Activated CD4-positive, CD25-positive, alpha-beta regulatory T cell treated with anti-CD3 and anti-CD28 coated beads, Interleukin-2, amount 50 U/mL, for 24 hours (primary cell): ENCODE results near the gene VLDLR.

Experiments
- ATAC-seq, 2 donors: fragments of 150-1000 bp; cut with Tn5 transposase; one replicate each; pipeline ENCODE4 v1.10.0; 2021; ENCODE audit warnings: mild to moderate bottlenecking in 1 of 2, moderate library complexity in 1 of 2

VLDLR gene

DNA sequence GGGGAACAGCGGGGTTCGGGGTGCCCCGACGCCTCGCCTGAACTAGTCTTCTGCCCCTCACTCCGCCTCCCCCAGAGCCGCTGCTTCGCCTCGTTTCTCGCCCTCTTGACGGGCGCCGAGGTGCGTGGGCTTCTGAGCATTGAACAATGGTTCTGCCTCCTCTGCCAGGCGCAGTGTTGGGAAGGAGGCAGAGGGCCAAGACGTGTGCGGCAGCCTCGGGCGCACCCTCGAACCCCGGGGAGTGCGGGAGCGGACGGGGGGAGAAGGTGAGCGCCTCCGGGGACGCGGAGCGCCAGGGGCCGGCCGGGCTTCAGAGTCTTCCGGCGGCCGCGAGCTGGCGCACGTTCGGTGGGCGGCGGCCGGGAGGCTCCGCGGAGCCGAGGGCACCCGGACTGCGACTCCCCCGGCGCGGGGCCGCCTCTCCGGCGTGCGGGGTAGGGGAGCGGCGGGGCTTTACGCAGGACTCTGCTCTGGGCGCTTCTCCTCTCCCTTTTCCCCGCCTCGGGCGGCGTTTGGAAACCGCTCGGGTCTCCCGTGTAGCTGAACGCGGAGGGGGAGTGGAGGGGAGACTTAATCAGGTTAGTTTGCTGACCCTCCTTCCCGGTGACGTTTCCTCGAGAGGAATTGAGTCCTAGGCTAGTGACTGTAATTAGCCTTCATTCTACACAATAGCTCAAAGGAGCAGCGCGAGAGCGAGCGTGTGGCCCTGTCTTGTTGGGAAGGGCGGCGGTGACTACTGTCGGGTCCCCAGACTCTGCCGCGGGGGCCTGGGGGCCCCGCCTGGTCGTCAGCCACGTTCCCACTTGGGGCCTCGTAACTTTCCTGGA lies 1.1 kb downstream of the VLDLR start:
- ATAC-seq = peak; percentile 3 to 14

DNA sequence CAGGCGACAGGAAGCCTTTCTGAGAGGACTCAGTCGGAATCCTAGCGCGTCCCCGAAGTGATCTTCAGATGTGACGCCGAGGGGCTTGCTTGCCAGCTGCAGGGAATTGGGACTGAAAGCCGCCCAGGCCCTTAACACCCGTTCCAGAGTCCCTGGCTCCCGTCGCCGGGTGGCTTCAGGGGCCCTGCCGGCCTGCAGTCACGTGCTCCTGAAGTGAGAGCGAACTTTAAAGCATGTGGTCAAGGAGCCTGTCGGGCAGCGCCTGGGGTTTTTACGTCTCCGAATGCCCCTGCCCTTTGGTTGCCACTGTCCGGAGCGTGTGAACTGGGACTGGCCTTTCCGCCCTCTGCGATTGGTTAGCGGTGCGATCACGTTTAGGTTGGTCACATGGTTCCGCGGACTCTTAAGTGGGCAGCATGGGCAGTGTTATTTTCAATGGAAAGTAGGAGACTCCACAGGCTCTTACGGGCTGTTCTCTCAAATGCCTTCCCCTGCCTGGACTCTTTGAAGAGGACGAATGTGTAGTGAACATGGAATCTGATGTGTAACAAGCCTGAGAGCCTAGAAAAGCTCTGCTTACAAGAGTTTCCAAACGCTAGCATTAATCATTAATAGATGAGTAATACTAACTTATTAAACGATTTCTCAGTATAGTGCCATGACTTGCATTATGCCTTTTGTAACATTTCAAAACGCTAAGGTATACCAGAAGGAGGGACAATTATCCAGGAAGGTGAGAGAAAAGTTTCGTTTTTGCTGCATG lies 1.9 kb downstream of the VLDLR start:
- no peak for ATAC-seq

DNA sequence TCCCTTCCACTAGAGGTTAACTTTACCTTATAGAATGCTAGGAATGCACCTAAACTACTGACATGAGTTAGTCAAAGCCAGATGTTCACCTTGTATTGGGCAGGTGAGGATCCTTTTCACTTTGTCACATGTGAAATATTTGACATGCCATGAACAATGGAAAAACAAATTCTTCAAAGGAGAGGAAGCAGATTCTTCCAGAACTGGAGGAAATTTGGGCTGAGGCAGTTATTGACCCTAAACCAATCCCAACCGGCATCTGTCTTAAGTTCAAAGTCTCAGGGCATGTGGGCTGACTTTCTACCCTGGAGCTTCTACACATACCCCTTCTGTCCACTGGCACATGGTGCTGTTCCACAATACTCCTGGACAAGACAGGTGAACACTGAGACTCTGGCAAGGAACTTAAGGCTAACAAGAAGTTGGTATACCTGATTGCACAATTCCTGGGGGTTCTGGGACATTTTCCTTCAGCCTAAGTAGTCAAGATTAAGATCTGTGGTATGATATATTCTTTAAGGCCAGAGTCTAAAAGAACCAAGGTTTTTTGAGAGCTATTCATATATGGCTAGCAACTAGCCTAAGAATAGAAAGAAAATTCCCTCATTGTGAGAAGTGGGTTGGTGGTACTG lies 2.6 kb downstream of the VLDLR start:
- ATAC-seq = no peak

DNA sequence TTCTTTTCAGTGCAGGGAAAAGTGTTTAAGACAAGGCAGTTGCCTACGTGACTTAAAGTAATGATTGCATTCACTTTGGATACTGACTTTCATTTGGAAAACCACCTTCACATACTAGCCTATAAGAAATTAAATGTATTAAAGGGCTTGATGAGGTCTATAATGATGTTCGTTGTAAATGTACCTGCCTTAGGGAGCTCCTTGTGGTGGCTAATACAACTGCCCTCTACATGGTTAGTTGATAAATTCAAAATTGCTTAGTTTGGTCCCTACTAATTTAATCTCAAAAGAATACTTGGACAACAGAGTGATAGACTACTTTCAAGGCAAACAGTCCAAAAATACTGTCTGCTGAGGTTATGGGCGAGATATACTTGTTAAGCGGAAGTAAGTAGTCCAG lies 3.8 kb downstream of the VLDLR start:
- ATAC-seq = no peak

DNA sequence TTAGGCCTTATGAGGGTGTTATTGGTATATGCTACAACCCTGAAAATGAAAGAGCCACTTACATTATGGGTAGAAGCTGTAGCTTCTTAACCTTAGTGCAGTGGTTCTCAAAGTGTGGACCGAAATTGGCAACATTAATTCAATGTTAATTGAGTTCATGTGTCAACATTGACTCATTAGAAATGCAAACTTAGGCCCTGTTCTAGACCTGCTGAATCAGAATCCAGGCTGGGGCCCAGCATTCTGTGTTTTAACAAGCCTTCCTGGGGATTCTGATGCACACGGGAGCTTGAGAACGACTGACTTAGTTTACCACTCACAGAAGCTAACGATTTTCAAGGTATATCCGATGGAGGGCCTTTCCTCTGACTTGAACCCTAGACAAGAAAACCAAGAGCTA lies 7.3 kb downstream of the VLDLR start:
- ATAC-seq = no peak

DNA sequence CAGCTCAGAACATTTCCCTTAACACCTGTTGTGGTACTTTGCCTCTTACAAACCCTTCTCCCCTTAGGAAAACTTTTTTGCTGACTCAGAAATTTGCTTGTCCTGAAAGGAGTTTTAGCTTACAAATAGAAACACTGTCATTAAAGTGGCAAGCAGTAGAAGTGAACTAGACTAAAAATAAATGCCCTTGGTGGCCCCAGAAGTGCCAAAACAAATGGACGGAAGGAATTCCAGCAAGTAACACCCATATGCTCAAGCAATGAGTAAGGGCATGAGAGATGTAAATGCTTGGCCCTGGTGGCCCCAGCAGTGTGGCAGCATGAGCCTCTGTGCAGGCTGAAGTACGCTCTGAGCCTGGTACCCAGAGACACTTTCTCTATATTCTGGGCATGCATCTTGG lies 8.6 kb downstream of the VLDLR start:
- ATAC-seq = no peak

DNA sequence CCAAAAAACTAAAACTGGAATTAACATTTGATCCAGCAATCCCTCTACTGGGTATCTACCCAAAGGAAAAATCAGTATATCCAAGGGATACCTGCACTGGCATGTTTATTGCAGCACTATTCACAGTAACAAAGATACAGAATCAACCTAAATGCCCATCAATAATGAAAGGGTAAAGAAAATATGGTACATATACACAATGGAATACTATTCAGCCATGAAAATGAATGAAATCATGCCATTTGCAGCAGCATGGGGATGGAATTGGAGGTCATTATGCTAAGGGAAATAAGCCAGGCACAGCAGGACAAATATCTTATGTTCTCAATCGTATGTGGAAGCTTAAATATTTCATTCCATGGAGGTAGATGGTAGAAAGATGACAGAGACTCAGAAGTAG lies 9.7 kb downstream of the VLDLR start:
- no peak for ATAC-seq

DNA sequence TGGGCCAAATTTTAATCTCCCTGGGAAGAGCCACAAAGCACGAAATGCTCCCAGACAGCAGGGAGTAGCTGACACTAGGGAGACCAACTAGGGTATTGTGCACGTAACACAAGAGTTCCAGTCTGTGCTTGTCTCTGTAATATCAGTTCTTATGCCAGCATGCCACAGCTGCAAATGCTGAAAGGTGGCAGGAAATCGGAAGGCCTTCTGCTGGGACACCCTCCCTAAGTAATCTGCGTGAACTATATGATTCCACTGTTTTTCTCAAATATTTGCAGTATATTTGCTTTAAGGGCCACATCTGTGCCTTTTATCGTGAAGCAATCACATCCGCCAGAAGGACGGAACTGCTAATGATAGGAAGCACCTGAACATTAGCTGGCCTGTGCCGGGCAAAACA lies 12.6 kb downstream of the VLDLR start:
- no peak for ATAC-seq

DNA sequence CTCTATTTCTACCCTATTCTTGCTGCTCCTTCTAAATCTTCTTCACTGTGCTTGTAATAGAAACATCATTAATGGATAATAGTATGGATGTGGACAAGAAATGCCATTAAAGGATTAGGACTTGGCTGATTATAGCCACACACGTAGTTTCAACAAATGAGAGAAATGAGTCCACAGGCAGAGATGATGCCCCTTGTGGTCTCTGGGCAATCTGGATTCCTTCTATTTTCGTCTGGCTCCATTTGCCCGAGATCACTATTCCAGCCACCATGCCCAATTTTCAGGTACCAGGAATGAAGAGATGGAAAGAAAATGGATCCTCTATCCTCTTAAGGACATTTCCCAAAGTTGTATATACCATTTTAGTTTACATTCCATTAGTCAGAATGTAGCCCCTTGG lies 13.2 kb downstream of the VLDLR start:
- ATAC-seq = no peak

DNA sequence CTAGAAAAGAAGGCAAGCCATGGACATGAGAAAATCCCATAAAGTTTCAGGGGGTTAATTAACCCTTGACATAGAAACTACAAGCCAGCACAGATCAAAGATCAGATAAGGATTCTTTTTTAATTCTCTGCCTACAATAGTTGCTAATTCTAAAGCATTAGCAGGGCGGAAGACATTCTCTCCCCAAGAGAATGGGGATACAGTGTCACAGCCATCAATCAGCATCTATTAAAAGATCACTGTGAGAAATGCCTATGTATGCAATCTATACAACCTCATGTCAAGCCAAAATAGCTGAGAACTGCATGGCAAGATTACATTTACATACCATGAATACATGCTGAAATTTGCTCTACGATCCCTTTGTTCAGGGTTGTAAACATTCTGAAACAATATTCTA lies 14.3 kb downstream of the VLDLR start:
- no peak for ATAC-seq

DNA sequence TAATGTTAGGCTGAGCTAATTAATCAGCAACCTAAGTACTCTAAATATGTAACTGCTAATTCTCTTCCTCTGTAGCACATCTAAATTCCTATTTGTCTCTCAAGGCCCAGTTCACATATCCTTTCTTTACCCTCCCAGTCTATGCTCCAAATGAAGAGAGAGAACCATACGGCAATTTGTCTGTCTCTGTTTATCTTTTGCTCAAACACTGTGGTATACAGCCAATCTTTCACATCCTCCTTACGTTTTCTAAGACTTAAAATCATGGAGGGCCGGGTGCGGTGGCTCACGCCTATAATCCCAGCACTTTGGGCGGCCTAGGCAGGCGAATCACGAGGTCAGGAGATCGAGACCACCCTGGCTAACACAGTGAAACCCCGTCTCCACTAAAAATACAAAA lies 15.8 kb downstream of the VLDLR start:
- no peak for ATAC-seq

DNA sequence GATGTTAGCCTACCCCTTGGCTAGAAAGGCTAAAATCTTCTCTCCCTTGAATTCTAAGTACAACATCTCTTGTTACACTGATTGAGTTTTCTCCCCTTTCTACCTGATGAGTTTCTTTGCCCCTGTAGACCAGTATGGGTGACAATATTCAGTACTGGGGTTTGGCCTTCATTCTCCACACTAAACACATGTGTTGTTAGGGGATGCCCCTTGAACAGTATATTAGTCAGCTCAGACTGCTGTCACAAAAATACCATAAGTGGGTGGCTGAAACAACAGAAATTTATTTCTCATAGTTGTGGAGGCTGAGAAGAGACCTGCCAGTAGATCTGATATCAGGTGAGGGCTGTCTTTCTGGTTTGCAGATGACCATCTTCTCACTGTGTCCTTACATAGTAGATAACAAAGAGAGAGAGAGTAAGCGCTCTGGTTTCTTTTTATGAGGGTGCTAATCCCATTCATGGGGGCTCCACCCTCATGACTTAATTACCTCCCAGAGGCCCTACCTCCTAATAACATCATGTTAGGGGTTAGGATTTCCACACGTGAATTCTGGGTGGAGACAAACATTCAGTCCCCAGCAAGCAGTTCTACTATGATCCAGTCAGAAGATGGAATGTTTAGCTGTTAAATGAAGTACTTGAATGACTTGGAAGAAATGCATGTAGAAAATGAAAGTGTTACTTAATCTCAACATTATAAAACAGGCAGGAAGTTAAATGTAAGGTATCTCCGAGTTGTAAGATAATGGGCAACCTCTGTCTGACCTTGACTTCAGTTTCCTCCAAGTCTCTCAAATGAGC lies 17.5 kb downstream of the VLDLR start:
- peak; percentile 65 to 77 for ATAC-seq

DNA sequence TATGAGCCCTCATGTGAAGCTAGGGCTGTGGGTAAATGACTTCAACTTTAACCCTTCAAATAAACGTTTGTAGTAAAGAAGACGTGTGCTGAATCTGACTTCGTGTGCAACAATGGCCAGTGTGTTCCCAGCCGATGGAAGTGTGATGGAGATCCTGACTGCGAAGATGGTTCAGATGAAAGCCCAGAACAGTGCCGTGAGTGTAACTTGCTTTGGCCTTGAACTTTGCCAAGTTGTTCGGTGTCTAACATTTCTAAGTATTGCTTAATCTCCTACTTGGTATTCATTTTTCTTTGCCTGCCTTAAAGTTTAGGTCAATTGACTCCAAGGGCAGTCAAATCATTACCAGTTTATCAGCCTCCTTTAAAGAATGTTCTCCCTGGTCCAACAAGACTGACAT lies 18.2 kb downstream of the VLDLR start:
- no peak for ATAC-seq

DNA sequence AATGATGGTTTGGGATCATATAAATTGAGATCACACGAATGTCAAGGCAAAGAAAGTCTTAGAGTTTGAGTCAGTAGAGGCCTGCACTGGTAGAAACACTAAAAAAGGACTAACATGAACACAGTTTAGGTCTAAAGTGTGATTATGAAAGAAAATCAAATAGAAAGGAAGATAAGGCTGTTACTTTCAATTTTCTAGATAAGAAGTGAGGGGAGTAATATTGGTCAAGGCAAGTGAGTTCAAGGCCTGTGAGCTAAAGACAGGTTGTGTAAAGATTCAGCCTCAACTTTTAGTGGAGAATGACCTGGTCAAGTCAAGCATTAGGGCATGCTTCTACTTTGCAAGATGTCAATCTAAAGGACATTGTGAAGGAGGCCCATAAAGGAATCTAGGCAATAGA lies 19.0 kb downstream of the VLDLR start:
- no peak for ATAC-seq

DNA sequence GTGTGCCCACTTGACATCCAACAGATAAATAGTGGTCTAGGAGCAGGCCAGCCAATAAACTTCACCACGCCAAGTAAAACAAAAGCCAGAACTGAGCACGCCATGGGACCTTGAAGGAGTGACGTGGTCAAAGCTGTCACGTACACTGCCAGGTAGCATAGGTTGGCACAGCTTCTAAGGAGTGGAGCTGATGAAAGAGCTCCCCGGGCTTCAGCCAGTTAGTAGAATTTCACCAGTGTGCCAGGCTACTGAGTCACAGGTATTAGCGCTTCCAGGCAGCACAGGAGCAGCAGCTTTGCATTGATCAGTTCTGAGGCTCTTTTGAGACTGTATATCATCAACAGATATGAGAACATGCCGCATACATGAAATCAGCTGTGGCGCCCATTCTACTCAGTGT lies 19.4 kb downstream of the VLDLR start:
- no peak for ATAC-seq

DNA sequence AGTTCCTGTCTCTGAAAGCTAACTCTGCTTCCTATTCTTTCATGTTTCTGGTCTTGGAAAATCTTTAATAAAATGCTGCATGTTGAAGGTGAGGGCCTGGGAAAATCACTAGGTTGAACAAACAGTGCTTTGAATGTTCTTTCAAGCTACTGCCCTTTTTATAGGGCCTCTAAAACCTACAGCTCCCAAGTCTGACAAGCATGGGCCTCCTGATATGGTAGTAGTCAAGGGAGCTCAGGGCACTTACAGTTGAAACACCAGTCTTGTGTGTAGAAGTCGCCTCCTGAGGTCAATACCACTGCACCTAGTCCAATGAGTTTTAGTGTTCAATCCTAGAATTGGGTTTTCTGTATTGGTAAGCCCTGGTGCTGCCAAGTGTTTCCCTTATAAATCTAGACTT lies 20.5 kb downstream of the VLDLR start:
- ATAC-seq = no peak

DNA sequence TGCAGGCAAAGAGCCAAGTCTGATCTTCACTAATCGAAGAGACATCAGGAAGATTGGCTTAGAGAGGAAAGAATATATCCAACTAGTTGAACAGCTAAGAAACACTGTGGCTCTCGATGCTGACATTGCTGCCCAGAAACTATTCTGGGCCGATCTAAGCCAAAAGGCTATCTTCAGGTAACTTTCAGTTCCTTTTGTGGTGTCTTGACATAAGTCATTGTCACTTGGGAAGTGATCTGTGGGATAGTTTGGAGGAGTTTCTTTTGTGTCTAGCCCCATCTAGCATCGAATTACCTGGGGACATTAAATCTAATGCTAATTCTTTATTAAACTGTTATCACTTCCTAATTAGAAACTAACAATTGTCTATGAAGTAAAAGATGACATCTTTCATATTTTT lies 24.0 kb downstream of the VLDLR start:
- ATAC-seq = no peak

DNA sequence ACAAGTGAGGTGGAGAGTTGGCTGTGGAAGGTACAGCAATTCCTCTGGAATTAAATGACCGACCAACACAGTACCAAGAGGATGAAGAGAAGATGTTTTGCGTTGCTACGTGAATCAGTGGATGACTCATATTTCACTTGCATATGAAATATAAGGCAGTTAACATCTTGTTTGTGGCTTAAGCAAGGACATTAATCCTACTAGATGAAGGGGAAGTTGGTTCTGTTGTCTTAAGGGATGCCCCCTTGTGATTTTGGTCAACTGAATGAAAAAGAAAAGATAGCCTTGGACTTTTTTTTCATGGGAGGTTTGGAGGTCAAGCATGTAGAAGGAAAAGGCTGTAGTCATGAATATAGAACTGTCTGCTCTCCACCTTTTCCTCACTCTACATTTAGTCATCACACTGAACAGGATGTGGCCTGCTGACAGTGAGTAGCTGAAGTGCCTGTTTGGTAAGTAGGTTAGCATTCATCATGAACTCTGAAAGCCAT lies 33.9 kb downstream of the VLDLR start:
- ATAC-seq = peak; percentile 86 to 91

DNA sequence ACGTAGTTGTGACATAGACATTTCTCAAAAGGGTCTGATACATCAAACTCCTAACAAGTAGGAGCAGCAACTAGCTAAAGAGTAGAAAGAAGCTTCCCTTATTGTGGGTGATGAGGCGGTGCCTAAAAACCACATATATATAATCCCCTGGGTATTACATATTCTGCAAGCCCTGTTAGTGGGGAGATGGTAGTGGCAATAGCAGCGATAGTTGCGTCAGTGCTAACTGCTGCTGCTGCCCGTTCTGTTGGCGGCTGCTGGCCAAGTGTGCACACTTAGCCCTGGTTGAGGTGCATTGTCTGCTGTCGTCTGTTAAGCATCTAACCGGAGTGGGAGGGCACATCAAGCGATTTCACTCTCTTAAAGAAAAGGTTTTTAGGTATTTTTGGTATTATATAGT lies 35.8 kb downstream of the VLDLR start:
- ATAC-seq = no peak

DNA sequence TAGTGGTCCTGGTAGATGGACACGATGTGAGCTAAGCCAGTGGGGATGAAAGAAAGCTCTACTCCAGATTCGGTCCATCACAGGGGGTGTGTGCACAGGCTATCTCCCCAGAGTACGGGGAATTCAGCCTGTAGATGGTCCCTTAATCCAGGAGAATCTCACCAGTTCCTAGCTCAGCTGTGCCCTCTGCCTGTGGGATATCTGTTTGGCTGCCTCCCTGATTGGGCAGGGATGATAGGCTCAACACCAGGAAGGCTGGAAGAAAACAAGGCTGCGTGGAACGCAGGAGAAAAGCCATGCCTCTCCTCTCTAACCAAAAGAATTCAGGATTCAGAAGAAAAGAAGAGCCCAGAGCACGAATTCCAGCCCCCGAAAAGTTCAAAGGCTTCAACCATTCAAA lies 40.9 kb downstream of the VLDLR start:
- no peak for ATAC-seq

DNA sequence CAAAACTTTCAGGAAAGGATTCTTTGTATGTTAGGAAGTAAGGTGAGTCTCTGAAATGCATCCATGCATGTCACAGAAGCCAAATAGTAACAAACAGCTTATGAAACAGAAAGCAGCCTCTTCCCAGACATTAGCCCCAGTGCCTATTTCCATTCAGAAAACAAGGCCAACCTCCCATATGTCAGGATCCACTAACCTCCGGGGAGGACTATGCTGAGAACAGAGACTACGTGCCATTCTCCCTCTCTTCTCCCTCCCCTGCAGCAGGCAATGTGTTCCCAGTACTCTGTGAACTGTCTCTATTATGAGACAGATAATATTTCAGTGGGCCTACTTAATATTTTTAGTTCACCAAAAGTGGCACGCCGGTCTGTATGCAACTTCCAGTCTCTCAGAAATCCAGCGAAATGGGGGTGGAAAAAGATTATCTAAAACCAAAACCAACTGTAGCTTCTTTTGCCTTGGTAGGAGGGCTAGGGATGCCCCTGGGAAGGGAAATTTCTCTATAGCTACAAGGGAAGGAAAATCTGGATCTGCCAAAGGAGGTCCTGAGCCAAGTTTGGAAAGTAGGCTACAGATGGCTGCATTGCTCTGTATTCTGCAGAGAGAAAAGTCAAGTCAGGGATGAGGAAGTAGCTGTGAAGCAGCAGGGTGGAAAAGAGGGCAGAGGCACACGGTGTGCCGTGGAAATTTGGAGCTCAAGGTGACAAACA lies 42.0 kb downstream of the VLDLR start:
- ATAC-seq = no peak
